HG03159 (cell line): ENCODE measurements around the gene NELL1.
"Not testable (repeated sequence)": the region's sequence is repeated elsewhere in the genome, so short reads cannot be mapped to it uniquely, and the experiment has no call there.

ENCODE experiments used
- ATAC-seq: cut with Tn5 transposase; IDR thresholded peaks from one replicate; pipeline ENCODE4 v1.9.1; 2021; ENCODE audit warnings: mild to moderate bottlenecking, moderate library complexity; ENCODE audit not compliant: unreplicated experiment

NELL1 gene

DNA sequence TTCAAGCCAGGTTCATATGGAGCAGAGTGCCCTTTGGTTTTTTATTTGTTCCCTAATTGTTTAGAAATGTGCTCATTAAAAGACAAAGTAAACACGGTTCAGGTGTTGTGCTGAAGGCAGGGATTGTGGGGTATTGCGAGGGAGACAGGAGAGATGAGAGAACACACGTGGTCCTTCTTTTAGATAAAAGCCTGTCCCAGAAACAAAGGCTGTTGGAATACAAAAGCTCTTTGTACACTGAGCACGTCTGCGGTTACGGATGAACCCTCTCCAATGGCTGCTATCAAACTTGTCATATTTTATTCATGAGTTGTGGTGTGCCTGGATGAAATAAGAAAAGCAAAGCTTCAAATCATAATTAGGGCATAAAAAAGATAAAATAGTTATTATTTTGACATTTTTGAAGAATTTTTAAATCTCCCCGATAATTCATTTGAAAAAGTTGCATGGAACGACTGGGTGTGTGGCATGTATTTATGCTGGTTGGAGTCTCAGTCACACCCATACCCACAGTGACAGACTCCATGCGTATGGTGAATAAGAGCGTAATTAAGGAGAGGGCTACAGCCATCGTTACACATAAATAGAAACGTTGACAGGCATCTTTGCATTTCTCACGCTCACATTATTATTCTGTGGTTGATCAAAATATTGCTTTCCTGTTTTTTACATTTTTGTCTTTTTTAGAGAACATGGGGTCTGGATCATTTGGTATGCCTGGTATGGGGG is 92.9 kb downstream of the NELL1 start:
- no peak for ATAC-seq

DNA sequence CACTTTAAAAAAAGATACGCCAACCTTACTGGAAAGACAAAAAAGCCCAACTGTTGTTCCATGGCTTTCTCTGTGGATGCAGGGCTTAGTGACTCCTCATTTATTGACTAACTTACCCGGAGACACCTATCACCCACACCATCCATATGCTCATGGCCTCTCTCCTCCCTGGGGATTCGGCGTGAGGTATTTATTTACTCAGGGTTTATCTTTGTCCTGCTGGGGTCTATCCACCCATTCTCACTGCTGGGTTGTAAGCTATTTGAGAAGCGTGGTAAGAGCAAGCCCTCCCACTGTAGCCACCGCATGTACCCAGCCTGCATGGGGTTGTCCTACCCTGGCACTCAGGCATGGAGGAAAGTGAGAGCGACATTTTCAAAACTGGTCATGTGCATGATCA is 93.6 kb downstream of the NELL1 start:
- no peak for ATAC-seq

DNA sequence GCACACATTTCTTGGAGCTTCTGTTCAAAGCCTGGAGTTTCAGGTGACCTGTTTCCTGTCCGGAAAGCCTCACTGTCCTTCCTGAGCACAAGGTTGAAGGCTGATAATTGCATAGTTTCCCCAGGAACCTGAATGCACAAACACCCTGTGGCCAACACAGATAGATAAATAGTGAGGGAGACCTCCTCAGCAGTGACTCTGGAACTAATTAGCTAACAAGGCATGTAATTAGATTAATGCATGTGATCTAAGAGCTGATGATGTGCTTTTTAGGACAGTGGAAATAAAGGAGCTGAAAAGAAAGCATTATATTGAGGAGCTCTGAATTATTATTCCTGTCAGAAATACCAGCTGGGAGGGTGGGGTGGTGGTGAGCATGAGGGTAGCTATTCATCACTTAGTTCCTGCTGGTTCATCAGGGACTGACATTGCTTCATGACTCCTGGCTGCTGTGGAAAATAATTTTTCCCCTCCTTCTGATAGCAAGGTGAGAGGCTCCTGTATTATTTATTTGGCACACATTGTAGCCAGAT is 101.1 kb downstream of the NELL1 start:
- no peak for ATAC-seq

DNA sequence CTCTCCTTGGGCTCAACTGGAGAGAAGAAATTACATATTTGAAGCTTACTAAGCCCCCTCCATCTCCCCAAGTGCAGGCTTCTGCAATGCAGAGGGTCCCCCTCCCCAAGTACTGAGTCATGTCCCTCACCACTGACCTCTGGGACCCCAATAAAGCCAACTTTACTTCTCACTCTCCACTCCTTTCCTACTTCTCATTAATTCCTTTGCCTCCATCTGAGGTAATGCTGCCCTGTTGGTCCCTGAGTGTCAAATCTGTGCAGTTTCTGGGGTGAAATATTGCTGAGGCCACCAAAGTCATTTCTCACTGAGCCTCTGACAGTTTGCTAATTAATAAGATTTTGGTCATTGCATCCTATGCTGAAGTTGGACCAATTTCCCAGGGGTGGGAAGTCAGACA is 101.6 kb downstream of the NELL1 start:
- no peak for ATAC-seq

DNA sequence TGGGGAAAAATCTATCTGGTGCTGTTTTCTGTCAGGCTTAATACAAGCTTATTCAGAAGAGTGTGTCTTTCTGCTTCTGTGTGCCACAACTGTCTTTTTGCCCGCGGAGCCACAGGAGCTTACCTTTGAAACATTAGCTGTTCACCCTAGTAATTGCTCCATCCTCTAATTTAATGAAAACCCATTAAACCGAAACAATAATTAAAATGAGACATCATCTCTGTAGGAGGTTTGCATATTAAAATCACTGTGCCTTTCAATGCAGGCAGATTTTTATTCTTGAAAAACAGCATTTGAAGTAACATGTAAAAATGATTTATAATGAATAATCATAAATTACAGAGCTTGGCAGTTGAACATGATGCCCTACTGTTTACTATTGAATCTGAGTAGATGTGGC is 102.3 kb downstream of the NELL1 start:
- ATAC-seq = no peak

DNA sequence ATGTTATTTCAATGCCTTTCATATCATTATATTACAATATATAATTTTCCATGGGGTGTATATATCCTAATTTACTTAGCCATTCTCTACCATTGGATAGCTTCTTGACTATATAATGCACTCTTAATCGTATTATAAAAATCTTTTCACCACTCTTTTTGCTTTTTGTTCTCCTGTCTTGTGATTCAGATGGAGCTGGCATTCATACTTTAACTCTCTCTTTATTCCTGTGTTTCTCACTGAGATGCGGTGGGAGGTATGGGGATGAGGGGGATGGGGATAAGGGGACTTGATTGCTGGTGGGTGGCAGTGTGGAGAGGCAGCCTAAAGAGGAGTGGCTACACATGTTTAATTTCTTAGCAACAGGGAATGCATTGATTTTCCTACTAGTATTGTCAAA is 105.9 kb downstream of the NELL1 start:
- ATAC-seq = no peak

DNA sequence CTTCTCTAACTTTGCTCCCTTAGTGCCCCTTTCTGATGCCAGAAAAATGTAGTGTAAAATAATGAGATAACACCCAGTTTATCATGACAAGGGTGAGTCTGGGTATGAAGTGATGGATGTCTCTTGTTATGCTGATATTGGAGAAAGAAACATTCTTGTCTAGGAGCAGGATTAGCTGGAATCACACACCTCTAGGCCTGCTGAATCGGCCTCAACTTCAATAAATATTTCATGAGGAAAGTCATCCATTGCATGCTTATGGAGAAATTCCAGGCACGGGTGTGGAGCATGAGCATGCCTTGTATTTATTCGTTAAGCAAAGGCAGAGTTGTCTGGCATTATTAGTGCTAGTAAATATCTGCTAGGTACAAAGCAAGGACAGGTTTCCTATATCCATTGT is 113.4 kb downstream of the NELL1 start:
- ATAC-seq = no peak

DNA sequence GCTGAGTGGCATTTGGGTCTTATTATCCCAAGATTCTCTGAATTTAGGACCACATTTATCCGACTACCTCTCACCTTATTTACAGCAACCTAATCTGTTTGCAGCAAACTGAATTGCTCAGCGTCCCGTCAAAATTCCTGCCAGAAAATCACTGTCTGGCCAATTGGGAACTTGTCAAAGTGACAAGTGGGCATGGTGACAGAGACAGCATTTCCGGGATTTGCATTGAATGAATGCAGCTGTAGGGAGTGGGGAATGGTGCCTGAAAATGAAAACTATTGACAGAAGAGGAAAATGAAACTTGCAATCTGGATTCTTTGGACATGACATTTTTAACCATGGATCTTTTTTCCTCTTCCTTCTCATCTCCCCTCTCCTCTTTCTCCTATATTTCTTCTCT is 113.8 kb downstream of the NELL1 start:
- no peak for ATAC-seq

DNA sequence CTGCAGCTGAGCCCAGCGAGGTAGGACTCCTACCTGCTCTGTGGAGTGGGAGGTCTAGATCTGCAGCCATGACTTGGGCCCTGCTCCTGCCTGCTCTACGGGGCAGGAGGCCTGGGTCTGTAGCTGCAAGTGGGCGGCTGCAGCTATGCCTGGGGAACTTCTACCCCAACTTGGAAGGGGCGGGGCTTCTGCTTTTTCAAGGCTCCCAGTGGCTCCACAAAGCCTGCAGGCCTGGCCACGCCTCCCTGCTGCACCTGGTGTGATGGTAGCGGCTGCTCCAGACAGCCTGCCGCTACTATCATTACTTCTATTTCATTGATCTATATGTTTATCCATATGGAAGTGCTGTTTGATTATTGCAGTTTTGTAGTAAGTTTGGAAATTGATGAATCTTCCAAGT is 121.2 kb downstream of the NELL1 start:
- no peak for ATAC-seq

DNA sequence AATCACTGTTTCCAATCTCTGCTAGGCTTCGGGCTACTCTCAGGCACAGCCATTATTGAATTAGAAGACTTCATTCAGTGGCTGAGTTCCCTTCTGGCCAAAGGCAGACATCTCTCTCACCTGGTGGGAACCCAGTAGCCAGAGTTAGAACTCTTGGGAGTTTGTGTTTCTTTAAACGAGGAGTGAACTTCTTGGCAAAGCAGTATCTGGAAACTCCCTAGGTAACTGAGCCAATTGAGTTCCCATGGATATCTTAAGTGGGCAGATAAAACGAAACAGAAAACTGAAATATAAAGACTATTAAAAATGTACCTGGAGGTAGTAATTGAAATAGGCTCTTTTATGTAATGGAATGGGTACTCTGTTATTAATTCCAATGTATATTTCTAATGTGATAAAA is 125.6 kb downstream of the NELL1 start:
- no peak for ATAC-seq

DNA sequence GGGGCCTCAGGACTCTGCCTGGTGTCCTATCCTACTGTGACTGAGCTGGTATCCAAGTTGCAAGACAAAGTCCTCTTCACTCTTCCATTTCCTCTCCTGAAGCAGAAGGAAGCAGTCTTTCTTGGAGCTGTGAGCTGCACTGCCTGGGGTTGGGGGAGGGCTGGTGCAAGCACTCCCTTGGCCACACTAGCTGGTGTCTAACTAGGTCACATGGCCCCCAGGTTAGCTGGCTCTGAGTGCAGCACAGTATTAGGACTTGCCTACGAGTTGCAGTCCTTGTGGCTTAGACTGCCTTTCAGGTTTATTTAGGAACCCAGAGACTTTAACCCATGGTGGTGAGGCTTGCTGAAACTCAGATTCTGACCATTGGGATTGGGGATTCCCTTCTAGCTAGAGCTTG is 138.9 kb downstream of the NELL1 start:
- no peak for ATAC-seq

DNA sequence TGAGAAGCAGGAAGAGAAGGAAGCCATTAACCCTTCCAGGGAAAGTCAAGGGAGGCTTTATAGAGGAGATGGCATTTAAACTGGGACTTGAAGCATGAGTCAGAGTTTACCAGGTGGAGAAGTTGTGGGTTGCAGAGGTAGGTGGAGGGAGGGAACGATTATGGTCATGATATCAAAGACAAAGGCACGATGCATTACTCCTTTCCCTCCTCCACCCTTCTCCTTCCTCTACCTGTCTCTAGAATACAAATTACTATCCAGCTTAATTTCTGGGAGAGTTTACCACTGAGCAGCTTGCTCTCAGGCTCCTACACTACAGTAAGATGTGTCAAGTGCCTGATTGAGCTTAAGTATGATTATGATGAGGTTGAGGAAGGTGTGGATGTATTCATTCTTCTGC is 151.7 kb downstream of the NELL1 start:
- ATAC-seq = no peak

DNA sequence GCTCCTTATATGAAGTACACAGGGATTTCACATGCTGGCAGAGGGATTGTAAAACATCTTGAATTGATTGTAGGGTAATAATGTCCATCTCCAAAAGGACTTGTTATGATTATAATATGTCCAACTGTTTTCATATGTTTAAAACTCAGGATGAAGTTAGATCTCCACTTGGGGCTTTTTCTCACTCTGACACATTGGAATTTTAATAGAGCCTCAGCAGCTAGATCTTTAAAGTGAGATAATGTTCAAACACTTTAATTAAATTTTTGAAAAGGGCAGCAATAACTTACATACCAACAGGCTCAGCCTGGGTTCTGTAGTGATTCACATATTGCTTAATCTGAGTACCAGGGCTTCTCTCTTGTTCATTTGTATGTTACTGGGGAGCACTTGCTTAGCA is 152.1 kb downstream of the NELL1 start:
- no peak for ATAC-seq

DNA sequence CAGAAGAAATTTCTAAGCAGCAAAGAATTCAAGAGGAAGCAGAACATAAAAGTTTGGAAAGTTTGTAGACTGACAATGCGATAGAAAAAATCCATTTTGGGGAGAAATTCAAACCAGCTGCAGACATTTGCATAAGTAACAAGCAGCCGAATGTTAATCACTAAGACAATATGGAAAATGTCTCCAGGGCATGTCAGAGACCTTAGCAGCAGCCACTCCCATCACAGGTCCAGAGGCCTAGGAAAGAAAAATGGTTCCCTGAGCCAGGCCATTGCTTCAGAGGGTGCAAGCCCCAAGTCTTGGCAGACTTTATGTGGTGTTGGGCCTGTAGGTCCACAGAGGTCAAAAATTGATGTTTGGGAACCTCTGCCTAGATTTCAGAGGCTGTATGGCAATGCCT is 155.4 kb downstream of the NELL1 start:
- ATAC-seq = no peak

DNA sequence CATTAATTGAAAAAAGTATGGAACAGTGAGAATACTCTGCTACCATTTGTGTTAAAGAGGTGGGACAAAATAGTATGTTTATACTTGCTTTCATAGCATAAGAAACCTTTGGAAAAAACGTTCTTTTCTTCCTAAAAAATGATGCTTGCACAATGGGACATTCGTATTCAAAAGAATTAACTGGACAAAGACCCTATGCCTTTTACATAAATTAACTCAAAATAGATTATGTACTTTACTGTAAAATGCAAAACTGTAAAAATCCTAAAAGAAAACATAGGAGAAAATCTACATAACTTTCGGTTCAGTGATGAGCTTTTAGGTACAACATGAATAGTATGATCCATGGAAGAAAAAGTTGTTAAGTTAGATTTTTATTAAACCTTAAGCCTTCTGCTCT is 166.2 kb downstream of the NELL1 start:
- ATAC-seq = no peak

DNA sequence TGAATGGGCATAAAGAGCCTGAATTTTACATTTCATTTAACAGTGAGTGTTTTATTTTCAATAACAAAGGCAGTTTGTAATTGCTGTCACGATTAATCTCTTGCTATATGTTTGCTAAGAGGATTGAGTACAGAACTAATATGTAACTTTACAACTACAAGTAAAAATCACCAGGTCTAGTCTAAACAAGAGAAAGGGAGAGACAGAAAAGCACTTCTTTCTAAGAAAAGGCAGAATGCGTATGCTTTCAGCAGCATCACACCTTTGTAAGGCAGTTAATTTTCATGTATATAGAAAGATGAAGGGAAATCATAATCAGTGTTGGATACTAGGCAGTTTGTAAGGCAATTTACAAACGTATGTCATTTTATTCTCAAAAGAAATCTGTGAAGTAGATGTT is 169.8 kb downstream of the NELL1 start:
- no peak for ATAC-seq

DNA sequence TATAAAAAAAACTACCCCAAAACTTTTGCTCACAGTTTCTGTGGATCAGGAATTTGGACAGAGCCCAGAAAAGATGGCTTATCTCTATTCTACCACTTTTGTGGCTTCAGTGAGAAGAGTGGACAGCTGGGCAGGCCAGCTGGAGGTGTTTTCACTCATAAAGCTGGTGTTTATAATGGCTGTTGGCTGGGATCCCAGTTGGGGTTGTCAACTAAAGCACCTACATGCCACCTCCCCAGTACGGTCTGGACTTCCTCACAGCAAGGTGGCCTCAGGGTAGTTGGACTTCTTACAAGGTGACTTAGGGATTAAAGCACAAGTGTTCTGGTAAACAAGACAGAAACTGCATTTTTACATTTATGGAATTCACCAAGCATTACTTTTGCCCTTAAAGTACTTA is 171.0 kb downstream of the NELL1 start:
- ATAC-seq = no peak

DNA sequence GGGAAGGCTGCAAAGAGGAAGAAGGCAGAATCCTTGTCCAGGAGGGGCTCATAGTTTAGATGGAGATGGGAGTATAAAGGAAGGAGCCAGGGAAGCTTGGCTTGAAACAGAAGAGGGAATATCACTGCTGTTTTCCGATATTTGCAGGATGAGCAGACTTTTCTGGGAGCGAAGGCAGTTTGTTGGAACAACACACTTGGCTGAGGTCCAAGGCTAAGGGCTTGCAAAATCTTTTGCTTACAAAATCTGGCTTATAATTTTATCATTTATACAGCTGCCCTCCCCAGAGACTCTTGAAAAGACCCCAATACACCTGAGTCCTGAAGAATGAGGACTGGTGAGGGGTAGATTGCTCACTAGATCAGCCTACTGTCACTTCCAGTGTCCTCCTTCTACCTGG is 174.8 kb downstream of the NELL1 start:
- ATAC-seq = no peak

DNA sequence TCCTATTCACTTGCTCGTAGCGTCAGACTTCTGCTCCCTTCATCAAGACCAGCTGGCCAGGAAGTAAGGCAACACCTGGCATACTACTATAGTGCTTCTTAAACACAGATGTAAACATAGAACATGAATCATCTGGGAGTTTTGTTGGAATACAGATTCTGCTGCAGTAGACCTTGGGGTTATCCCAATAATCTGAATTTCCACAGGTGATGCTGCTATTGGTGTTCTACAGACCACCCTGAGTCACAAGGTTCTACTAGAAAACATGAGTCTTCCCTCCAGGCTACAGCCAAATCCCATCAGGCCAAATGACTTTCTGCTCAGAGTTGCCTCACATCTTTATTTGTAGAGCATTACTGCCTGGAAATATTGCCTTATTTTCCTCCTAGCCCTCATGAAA is 175.2 kb downstream of the NELL1 start:
- no peak for ATAC-seq

DNA sequence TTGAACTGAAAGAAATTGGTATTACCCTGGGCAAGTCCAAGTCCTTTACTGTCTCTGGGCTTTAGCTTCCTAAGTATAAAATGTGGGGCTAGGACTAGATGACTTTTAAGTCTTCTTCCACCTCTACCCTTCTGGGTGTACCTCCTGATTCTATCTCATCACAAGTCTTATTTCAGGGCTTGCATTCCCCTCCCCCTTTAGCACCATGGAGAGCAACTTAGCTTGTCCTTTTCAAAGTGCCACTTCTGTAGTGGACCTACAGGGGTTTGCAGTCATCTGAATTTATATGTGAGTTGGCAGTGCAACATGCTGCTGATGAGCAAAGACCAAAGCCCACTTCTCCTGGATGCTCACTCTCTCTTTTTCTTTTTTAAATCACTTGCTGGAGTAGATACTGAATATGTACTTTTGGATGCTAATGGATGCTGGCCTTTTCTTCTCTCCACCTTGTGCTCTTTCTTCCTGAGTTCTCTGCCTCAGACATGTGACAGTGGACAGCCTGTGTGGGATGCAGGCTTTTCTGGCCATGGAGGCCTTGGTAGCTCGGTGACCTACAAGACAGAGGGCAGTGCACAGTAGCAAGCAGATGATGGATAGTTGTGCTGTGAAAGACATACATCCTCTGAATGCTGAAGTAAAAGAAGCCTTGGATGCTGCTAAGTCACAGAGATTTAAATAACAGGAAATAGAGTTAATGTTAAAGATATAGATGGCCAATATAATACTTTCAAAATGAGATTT is 185.0 kb downstream of the NELL1 start:
- ATAC-seq = no peak

DNA sequence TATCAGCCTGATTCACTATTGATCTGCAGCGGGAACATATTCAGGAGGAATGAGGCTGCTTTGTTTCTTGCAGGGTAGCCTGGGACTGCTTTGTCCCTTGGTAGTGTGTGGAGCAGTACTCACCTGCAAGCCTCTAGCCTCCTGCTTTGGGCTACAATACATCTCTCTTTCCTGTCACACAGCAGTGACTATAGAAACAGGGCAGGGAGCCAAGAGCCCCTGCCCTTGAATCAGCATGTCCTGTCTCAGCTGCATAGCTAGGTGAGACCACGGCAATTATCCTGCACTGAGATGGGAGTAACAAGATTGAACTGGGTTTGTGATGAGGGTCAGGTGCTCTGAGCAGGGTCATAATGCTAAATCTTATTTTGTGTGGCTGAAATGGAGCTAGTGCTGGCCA is 191.9 kb downstream of the NELL1 start:
- no peak for ATAC-seq

DNA sequence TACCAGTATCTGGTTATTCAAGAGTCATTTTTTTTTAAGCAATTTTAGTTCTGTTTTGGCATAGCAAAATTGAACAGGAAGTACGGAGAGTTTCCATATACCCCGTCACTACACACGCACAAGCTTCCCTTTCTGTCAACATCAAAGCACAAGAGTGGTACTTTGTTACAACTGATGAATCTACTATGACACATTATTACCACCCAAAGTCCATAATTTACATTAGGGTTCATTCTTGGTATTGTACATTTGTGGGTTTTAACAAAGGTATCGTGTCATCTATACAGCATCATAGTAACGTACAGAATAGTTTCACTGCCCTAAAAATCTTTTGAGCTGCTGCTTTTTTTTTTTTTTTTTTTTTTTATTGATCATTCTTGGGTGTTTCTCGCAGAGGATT is 192.9 kb downstream of the NELL1 start:
- not testable (repeated sequence) for ATAC-seq

DNA sequence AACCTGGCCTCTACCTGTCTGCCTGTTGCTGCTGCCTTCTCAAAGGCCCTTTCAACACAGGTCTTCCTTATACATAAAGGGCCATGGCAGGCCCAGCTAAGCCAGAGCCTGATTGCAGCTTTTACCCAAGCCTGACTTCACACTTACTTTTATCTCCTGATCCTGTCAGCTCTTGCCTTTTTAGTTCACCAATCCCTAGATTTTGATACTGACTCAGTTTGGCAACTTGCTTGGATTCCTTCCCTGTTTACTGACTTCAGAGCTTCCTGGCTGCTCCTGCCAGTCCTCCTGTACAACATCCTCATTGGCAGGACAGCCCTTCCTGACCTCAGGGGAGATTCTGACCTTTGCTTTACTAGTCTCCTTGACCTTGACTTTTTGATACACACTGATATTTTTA is 195.2 kb downstream of the NELL1 start:
- ATAC-seq = no peak
